Measurements from ENCODE around the gene RANBP1.

Gene RANBP1

DNA sequence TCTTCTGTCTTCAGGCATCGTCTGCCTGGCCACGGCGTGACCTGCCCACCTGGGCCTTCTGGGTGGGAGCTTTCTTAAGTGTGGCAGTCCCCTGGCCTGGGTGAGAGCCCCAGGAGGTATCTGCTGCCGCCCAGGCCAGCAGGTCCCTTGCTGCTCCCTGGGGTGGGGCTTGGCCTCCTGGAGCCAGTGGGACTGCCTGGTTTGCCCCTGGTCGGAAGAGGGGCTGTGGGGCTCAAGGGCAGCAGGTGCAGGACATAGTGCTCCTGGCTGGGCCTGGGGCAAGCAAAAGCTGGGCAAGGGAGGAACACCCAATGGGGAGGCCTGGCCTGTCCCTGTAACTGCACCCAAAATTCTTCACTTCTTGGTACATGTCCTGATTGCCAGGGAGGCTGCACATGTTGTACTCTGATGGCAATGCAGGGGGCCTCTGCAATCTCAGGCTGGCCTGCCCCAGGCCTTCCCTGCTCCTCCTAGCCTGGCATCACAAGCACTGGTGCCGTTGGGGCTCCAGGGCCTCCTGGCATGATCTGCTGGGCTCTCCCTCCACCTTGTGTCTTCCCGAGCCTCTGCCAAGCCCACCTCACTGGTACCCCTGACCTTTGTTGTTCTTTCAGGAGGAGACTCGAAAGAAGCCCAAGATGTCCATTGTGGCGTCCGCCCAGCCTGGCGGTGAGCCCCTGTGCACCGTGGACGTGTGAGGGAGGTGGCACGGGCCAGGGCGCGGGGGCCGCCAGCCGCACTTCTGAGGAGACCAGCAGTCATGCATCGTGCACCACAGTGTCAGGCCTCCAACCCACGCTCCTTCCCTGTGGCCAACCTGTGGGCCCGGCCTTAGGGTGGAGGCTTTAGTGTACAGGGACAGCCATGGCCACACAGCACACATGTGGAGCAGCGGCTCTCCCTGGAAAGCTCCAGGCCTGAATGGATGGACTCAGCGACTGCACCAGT lies 6.2 kb upstream of the RANBP1 start:
- DNase-seq, result no peak

DNA sequence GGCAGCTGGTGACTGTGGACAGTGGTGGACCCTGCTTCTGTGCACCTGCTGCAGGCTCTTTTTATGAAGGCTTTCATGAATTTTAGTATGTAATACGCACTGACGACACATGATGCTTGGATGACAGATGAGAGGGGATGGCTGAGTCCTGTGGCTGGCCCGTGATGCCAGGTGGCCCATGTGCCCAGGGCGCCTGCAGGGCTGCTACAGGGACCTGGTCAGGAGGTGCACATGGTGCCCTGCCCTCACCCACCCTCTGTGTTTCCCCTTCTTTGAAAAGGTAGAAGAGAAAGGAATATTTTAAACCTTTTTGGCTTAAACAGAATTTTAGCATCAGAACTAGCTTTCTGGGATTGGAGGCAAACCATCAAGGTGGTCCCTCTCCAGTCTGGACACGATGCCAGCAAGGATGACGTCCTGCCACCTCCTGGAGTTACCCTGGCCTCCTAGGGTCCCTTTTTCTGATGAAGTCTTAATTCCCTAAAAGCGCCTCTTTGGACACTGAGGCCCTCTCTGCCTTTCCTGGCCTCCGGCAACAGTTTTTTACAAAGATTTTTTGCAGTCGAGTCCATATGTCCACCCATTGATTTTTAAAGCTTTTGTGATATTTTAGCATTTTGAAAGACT lies 5.4 kb upstream of the RANBP1 start:
- no peak for DNase-seq

DNA sequence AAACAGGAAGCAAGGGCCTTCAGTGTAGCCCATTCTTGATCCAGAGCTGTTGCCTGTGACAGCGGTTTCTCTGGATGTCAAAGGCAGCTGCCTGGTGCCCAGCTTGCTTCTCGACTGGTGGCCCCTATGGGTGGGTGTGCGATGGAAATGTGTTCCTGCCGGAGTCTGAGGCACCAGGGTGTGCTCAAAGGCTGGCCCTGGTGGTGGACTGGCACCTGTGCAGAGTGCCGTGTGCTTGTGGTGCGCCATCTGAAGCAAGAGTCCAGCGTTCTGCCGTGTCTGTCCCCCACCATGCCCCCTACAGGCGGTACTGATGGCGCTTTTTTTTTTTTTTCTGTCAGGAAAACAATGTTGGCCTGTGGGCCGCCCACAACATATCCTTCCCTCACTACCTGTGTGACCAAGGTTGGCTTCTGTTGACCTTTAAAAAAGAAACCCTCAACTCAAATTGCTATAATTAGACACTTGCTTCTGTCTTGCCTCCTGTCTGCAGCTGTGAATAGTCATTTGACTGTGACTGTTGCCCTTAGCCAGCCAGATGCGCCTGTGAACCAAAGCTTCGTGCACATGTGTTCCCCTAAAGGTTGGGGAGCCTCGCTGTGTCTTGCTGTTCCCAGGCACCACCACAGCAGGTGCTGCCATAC lies 4.7 kb upstream of the RANBP1 start:
- DNase-seq, result no peak

- DNase-seq, result no peak
These were observed 3.9 kb upstream of the RANBP1 start for GRCh38 chr22:20111689-20112622.

- no peak for DNase-seq
These were observed 3.0 kb upstream of the RANBP1 start for GRCh38 chr22:20112623-20113511.

- DNase-seq, result no peak
These were observed 2.2 kb upstream of the RANBP1 start for GRCh38 chr22:20113551-20114310.

DNA sequence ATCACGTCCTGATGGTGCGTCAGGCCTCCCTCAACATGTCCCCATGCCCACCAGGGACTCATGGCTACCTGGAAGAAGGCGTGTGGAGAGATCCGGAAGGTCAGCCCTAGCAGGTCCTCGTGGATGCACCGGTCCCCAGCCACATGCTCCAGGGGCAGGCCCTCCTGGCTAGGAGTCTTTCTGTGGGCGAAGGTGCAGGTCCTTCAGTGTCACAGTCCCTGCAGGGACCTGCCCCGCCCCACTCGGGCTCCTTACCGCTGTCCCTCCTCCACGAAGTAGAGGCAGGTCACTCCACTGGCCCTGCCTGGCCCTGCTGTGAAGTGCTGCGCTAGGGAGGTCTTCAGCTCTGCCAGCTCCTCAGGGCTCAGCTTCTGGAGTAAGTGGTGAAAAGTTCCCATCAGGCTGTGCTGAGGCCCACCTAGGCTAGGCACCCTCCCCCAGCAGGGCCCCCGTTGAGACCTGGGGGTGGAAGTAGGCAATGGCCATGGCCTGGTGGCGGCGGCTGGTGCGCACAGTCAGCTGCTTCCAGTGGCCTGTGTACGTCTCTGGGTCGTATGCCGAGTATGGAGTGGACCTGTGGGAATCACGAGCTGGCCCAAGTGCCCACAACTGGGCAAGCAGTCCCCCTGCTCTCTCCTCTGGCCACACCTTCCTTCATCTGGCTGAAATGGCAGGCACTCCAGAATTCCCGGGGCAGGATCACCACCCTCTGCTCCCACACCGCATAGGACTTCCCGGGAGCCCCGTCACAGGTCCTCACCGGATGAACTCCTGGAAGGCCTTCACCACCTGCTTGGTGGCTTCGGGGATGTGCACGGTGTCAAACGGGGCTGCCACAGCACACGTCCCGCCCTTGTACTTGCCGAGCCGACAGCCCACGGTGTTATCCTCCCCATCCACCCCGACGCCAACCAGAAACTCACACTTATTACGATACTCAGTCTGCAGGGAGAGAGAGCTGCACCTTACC lies 1.1 kb upstream of the RANBP1 start:
- no peak for DNase-seq

DNA sequence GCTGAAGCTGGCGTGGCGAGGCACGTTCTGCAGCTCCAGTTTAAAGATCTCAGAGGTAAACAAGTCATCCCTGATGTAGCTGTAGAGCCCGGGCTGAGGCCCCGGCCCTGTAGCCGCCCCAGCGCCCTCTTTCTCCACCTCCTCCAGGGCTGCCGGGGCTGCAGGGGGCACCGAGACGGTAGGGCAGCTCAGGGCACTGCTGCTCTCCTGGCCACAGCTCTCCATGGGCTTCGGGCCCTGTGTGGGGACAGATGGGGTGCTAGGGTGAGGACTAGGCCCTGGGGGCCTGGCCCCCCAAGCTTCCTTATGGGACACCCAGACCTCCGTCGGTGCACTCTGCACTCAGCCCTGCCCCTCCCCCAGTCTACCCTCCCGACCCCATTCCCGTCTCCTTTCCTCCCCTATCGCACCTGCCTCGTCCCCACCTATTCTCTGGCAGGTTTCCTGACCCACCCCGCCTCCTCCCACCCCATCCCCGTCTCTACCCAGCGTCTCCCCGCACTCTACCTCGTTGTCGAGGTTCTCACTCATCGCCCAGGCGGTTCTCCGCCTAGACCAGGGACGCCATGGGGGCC lies 559 bp downstream of the RANBP1 start:
- no peak for DNase-seq

DNA sequence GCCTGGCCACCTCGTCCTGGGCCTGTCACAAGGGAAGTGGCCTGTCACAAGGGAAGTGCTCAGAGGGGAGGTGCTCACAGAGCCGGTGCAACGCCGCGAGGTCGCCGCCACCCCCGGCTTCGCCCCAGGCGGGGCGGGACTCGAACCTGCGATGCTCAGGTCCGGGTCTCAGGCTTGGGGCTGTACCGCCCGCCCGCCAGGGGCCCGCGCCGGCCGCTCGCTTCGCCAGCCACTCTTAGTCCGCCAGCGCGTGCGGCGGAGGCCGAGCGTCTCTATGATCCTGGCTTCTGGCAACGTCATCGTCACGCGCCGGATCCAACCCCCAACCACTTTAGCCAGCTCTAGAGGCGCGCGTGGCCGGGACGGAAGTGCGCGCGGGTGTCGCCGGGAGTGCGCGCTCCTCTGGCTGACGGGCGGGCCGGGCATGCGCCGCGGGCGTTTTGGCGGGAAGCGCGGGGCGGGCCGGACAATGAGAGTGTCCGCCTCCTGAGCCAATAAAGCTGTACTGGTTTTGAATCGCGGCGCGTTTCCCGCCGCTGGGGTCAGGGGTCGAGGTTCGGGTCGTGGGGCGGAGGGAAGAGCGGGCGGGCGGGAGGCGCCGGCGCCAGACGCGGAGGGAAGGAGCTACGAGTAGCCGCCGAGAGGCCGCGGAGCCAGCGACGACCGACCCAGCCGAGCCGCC lies 1.2 kb downstream of the RANBP1 start, which contains the start of gene TRMT2A:
TRMT2A (minus strand) TSS at position 276 of the 682 bp plus-strand sequence. CDS start 320 bp downstream, outside the sequence.
- peak; percentile 92 for DNase-seq

- no peak for DNase-seq
These were observed 1.9 kb downstream of the RANBP1 start for GRCh38 chr22:20117633-20118299.

GRCh38 chr22:20118300-20119020 lies 2.6 kb downstream of the RANBP1 start:
- DNase-seq, result no peak

DNA sequence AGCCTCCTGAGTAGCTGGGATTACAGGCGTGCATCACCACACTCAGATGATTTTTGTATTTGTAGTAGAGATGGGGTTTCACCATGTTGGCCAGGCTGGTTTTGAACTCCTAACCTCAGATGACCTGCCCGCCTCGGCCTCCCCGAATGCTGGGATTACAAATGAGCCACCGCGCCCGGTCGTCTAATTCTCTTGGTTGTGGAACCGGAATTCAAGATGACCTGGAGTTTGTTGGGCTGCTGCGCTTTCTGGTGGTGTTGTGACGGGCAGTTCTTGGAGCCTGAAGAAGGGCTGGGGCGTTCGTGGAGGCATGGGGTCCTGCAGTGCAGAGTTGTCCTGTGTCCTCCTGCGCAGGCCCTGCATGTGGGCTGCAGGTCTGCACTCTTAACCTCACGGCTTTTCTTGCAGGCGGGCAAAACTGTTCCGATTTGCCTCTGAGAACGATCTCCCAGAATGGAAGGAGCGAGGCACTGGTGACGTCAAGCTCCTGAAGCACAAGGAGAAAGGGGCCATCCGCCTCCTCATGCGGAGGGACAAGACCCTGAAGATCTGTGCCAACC lies 6.0 kb downstream of the RANBP1 start:
- no peak for DNase-seq

DNA sequence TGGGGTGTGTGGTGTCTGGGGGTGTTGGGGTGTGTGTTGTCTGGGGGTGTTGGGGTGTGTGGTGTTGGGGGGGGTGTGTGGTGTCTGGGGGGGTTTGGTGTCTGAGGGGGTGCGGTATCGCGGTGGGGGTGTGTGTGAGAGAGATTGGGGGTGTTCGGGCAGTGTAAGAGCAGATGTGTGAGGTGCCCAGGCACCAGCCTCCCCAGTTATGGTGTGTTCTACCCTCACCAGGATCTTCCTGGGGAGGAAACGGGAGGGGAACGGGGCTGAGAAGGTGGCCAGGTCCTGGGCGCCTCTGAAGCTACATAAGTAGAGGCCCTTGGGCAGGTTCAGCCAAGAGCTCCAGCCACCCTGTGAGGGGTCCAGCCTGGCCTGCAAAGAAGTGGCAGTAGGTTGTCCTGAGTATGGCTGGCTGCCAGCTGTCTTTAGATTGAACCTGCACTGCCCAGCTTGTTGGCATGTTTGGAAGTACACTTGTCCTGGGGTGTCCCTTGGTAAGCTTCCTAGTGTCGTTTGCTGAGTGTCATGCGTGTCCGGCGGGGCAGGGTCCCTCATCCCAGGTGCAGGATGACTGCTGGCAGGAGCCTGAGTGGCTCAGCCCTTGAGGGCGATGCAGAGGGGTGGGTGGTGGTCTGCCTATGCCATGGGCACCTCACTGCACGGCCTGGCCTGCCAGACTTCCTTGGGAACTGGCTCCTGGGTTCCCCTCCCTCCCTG lies 7.6 kb downstream of the RANBP1 start:
- DNase-seq, result no peak

- no peak for DNase-seq
These were observed 8.3 kb downstream of the RANBP1 start for GRCh38 chr22:20124083-20124787.

All from NCI-H1048 (cell line).